ENCODE results near the gene MAP3K7CL. TPM values are rescaled to one million over a fixed set of nuclear protein-coding genes. Genes with fewer than 3 reads are reported as not detected.

MAP3K7CL gene
- total RNA-seq, 1 experiment from 2014 or later, result 14.0 TPM

Other genes starting within 250 kb of the MAP3K7CL start
- 29.6 and 37.0 TPM in 2 replicates for gene LTN1, start 137.8 kb upstream of the MAP3K7CL start, total RNA-seq (2014; rRNA removed; shearing (Covaris generic))
- gene RWDD2B, start 111.3 kb upstream of the MAP3K7CL start, total RNA-seq (2014; rRNA removed; shearing (Covaris generic)), result 22.5 and 30.0 TPM in 2 replicates
- 42.6 and 43.1 TPM in 2 replicates for gene USP16, start 106.0 kb upstream of the MAP3K7CL start, total RNA-seq (2014; rRNA removed; shearing (Covaris generic))
- 412 and 437 TPM in 2 replicates for gene CCT8, start 57.0 kb upstream of the MAP3K7CL start, total RNA-seq (2014; rRNA removed; shearing (Covaris generic))
- 25.5 and 38.3 TPM in 2 replicates for gene BACH1, start 168.3 kb downstream of the MAP3K7CL start, total RNA-seq (2014; rRNA removed; shearing (Covaris generic))